Measurements from ENCODE around the gene ZNF845.
"Not testable (repeated sequence)": the region's sequence is repeated elsewhere in the genome, so short reads cannot be mapped to it uniquely, and the experiment has no call there.

Gene ZNF845

DNA sequence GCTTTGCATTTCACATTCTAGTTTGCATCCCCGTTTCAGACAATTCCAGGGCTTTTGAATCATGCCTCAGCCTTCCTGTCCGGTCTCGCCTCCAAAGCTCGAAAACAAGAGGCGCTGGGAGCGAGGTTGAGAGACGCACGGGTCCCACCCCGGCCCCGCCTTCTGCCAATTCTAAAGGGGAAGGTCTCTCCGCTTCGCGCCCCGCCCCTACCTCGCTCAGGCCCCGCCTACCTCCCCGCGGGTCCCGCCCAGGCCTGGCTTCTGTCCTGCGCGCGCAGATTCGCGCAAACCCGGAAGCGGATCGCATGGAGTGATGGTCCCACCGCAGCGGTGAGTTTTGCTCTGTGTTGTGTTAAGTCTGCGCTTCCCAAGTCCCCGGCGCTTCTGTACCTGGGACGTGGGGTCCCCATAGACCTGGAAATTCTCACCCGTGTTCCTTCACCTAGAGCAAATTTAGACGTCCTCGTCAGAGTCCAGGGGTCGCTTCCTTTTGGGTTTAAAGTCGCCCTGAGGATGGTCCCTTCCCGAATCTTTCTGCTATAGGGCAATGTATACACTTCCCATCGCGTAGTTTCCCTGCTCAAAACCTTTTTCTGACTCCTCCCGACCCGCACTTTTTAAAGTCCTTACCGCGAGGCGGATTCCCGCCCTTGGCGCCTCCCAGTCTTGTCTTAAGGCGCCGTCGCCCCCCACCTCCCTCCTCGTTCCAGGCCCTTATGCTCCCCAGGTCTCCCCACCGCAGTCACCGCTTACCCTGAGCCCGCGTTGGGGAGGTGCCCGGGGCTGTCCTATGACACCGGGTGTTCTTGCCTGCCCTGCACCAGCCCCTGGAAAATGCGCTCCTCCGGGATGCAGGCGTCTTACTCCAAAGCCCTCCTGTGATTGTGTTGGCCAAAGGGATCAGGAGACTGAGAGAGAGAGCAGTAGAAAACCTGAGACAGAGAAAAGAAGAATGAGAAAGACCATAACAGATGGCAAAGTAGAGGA, at the start of gene ZNF845:
TSS of gene ZNF845 (plus strand) at position 287 of the 987 bp plus-strand sequence. CDS start 7,559 bp downstream, outside the sequence.
- DNase-seq: peak; percentile 69

DNA sequence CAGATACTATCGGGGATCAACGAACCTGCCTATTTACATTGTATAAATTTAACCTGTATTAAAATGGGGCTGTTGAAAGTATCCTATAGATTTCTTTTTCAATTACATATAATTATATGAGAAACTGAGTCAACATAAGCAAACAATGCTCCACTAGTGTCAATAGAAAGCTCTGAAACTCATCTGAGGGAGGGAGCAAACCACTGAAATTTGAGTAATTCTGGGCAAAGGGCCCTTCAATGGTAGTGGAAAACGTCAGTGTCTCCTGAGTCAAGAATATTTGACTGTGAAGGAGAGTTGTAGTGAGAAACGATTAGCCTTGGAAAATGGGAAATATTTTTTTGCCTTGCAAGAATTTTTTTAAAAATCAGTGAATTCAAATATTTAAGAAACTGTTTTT, 48.5 kb upstream of the ZNF845 start:
- no peak for DNase-seq

DNA sequence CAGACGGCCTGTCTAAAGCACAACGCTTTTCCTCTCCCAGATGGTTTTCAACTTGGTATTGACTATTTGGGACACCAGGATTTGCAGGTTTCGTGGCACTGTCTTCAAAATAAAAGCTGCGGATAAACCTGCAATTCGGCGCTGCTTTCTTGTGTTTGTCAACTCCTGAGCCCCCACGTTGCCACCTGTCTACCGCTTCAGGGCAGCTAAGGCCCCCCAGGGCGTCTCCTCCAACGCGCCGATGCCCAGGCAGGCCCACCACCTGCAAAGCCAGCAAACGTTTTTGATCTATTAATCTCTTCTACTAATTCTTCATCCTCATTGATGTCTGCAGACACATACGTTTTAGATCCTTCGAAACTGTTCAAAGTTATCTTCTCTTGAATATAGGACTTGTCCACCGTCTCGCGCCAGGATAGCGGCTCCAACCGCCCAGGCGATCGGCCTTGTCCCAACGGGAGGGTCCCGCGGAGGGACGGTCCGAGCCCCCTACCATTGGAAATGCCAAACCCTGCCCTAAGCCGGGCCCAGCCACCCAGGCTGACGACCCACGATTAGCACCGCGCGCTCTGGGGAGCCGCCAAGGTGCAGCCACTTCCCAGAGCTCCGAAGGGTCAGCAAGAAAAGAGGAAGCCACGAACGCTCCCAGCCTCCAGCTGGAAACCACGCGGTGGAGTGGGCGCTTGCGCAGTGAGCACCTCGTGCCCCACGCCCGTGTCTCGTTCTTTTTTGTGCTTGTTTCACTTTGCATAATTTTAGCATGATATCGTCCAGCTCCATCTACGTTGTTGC, 42.6 kb upstream of the ZNF845 start:
- DNase-seq: no peak

DNA sequence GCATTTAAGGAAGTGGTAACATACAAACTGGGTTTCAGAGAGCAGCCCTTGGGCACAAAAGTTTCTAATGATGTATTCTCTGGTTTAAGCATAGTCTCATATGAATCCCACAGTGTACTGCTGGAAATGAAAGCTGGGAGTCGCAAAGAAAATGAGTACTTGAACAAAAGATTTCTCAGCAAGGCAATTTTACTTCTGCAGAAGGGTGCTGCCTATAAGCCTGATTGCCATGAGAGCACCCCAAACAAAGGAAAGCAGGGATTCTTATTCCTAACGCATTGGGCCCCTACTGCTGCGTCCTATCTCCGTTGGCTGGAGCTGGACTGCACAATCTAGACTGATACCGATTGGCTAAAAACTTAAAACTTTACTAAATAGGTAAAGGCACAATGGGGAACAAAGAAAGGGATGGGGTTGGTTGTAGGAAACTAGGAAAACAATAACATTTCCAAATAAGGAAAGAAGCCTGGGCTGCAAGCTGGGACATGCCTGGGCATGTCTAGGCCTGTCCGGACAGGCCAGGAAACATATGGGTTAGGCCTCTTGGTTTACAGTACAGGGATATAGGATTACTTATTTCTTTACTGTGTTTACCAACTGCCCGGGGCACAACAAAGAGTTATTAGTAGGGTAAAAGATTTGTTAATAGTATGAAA, 38.6 kb upstream of the ZNF845 start:
- no peak for DNase-seq

DNA sequence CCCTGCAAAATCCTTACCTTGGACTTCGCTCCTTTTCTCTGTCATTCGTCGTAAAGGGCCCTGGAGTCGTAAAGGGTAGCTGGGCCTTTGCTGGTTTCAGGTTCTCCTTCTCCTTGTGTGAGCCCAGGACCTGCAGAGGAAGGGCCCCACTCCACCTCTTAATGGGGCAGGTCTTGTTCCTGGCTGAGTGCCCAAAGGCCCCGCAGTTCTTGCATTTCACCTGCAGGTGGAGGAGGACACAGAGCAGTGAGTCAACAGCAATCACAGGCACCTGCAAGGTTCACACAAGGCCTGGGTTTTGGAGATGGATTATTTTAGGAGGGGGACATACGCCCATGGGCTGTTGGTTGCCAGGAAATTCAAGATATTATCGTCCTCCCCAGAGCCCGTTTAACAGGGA, 32.2 kb upstream of the ZNF845 start:
- DNase-seq: peak; percentile 45

DNA sequence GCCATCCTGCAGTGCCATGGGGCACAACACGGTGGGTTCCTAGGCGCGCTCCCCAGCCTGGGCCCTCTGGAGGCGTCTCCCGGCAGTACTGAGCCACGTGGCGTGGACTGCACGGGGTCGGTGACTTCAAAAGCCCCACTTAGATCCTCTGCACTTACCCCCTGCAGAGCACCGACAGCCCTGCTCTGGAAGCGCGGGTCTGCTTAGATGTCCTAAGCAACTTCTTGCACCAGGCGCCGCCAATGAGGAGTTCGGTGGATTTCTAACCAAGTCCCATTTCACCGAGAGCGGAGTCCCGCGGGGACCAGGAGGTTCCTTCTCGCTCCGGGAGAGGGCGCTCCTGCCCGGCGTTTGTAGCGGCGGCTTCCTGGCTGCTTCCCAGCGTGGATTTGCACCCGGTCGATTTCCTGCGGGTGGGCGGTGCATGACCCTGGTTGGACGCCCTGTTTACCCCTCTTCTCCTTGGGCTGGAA, 25.2 kb upstream of the ZNF845 start:
- DNase-seq: no peak

DNA sequence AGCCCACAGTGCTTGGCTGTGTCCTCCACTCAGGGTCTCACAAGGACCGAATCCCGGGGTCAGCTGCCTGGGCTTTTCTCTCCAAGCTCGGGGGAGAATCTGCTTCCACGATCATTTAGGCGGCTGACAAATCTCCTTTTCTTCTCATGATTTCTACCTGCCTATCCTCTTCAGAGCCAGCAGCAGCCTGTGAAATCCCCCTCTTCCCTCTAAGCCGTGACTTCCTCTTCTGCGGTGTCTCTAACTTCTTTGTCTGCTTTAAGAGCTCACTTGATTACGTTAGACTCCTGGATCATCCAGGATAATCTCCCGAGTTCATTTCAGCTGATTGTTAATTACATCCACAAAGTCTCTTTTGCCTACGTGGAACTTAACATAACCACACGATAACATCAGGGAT, 22.5 kb upstream of the ZNF845 start:
- peak; percentile 36 for DNase-seq

DNA sequence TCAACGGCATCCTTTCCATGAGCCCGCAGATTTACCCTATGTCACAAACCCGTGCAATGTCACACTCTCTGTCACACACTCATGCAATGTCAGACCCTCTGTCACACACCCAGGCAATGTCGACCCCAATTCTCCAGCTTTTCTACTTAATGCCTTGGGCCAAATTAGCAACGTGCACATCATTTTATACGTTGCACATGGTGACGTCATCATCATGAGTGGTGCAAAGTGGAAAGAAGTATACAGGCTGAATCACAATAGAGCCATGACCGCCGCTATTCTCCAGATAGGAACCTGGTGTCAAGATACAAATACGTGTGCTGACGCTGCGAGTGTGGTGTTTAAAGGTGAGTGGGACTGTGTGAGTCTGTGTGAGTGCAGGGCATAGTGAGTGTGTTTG, 21.7 kb upstream of the ZNF845 start:
- DNase-seq: no peak

DNA sequence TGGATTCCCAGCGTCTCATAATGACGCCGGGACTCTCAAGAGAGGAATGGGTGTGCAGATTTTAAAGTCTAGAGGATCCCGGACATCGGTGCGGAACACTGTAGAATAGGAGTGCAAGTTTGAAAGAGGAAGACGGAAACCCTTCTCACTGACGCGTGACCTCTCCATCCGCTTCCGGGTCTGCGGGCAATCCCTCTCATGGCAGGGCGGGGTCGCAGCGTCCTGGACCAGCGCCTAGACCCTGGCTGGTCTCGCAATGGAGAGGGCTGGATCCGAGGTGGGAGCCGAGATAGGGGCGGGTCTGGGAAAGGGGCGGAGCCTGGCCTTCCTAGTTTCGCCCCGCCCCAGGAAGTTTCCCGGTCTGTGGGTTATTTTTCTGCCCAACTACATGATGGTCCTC, 4.6 kb upstream of the ZNF845 start:
- DNase-seq: no peak

DNA sequence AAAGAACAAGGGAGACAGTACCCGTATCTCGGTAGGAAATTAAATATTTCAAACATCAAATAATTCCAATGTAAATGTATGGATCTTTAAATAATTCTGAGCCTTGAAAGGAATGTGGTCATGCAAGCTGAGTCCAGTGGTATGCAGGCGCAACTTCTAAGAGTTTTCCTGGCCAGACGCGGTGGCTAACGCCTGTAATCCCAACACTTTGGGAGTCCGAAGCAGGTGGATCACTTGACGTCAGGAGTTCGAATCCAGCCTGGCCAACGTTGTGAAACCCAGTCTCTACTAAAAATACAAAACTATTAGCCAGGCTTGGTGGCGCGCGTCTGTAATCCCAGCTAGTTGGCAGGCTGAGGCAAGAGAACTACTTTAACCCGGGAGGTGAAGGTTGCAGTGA, 1.1 kb upstream of the ZNF845 start:
- DNase-seq: no peak

DNA sequence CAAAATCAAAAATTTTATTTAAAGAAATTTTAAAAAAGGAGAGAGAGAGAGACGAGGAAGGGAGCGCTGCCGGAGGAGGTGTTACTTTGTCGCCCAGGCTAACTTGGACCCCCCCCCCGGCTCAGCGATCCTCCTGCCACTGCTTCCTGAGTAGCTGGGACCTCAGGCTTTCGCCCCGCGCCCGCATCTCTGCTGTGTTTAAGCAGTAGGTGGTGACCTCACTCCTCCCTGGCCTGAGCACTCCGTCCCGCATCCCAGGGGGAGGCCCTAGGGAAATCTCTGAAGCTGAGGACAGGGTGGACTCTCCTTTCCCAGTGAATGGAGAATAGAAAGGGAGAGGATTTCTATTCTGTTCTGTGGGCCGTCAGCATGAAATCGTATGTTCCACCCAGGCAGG, 485 bp upstream of the ZNF845 start:
- DNase-seq: no peak

DNA sequence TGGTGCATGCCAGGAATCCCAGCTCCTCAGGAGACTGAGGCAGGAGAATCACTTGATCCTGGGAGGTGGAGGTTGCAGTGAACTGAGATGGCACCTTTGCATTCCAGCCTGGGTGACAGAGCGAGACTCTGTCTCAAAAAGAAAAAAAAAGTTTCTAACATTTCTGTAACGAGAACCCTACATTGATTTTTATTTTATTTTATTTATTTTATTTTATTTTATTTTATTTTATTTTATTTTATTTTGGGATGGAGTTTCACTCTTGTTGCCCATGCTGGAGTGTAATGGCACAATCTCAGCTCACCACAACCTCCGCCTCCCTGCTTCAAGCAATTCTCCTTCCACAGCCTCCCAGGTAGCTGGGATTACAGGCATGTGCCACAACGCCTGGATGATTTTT, 10.9 kb downstream of the ZNF845 start:
- DNase-seq: not testable (repeated sequence)

DNA sequence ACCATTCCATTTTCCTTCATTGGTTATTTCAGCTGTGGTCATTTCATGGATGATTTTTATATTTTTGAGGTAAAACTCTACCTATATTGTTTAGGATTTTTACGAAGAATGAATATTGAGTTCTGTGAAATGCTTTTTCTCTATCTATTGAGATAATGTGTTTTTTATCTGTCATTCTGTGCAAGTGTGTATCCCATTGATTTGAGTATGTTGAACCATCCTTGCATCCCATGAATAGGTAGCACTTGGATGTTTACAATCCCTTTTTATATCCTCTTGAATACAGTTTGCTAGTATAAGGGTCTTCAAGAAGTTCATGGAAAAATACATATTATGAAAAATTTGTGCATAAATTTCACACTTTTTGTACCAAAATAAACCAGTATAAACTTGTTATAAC, 22.2 kb downstream of the ZNF845 start:
- no peak for DNase-seq

DNA sequence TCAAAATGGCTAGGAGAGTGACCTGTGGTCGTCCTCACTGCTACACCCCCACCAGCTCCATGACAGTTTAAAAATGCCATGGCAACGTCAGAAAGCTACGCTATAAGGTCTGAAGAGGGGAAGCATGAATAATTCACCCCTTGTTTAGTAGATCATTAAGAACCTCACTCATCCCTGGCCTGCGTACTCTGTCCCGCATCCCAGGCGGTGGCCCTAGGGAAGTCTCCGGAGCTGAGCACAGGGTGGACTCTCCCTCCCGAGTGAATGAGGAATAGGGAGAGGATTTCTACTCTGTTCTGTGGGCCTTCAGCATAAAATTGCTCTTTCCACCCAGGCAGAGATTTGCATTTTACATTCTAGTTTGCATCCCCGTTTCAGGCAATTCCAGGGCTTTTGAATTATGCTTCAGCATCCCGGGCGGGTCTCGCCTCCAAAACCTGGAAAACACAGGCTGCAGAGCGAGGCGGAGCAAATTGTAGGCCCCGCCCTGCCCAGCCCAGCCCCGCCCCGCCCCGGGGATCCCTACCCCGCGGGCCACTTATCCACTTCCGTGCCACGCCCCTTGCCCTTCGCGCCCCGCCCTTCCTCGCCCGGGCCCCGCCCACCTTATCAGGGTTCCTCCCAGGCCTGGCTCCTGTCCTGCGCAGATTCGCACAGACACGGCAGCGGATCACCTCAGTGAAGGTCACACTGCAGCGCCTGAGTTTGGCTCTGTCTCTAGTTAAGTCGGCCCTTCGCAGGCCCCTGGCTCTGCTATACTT, 24.5 kb downstream of the ZNF845 start:
- no peak for DNase-seq

DNA sequence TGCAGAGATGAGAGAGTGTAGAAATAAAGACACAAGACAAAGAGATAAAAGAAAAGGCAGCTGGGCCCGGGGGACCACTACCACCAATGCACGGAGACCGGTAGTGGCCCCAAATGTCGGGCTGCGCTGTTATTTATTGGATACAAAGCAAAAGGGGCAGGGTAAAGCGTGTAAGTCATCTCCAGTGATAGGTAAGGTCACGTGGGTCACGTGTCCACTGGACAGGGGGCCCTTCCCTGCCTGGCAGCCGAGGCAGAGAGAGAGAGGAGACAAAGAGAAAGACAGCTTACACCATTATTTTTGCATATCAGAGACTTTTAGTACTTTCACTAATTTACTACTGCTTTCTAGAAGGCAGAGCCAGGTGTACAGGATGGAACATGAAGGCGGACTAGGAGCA, 26.5 kb downstream of the ZNF845 start:
- not testable (repeated sequence) for DNase-seq

DNA sequence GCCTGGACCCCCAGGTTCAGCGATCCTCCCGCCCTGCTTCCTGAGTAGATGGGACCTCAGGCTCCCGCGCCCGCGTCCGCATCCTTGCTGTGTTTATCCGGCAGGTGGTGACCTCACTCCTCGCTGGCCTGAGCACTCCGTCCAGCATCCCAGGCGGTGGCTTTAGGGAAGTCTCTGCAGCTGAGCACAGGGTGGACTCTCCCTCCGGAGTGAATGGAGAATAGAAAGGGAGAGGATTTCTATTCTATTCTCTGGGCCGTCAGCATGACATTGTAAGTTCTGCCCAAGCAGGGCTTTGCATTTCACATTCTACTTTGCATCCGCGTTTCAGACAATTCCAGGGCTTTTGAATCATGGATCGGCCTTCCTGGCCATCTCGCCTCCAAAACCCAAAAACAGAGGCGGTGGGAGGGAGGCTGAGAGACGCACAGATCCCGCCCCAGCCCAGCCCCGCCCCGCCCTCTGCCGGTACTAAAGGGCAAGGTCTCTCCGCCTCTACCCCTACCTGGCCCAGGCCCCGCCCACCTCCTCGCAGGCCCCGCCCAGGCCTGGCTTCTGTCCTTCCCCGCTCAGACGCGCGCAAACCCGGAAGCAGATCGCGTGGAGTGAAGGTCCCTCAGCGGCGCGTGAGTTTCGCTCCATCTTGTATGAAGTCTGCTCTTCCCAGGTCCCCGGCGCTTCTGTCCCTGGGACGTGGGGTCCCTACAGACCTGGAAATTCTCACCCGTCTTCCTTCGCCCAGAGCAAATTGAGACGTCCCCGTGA, 31.8 kb downstream of the ZNF845 start, which contains the start of gene ZNF525:
TSS of gene ZNF525 (plus strand) at position 572 of the 765 bp plus-strand sequence. CDS start 6,577 bp downstream, outside the sequence.
- DNase-seq: peak; percentile 87

DNA sequence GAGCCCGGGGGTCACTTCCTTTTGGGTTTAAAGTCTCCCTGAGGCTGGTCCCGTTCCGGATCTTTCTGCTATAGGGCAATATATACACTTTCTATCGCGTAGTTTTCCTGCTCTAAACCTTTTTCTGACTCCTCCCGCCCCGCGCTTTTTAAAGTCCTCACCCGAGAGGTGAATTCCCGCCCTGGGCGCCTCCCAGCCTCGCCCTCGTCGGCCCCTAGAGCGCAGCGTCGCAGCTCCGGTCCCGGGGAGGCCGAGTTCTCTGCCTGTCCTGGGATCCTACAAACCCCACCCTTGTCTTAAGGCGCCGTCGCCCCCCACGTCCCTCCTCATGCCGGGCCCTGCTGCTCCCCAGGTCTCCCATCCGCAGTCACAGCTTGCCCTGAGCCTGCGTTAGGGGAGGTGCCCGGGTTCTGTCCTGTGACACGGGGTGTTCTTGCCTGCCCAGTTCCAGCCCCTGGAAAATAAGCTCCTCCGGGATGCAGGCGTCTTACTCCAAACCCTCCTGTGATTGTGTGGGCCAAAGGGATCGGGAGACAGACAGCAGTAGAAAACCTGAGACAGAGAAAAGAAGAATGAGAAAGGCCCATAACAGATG, 32.4 kb downstream of the ZNF845 start:
- peak; percentile 49 for DNase-seq

DNA sequence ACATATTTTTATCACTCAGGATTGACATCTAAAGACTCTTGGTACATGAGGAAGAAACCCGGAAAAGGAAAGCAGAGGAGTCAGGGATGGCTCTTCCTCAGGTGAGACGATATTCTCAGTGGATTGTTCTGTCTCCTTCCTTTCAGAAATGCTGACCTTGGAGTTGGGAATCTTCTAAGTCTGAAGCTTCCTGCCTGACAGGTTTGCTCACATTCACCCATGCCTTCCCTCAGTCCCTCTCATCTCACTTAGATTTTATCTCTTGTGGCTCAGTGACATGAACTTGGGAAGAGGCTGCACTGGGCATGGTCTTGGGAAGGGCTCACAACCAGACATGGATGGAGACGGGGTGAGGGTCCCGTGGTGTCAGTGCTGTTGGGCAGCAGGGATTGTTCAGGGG, 38.6 kb downstream of the ZNF845 start:
- DNase-seq: no peak

DNA sequence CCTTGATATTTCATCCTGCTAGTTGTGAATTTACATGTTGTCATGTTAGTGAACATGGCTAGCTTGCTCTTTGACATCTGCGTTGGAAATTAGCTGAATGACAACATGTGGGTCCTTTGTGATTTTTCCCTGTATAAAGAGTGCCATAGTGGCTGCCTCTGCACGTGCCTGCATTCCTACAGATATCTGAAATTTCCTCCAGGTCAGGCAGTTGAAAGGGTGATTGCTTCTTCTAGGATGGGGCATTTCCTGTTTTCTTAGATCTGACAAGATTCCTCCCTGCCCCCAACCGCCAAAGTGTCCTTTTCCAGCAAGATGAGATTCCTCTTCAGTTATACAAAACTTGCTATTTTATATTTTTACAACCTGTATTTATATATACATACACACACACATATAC, 40.7 kb downstream of the ZNF845 start:
- no peak for DNase-seq

DNA sequence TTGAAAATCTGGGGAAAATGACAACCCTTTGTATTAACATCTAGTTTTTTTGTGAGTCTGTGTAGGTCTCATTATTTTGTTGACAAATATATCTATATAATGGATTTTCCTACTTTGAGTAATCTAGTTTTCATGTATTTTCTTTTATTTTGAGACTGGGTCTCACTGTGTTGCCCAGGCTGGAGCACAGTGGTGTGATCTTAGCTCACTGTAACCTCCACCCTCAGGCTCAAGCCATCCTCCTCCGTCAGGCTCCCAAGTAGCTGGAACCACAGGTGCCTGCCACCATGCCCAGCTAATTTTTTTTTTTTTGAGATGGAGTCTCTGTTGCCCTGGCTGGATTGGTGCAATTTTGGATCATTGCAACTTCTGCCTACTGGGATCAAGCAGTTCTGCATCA, 41.2 kb downstream of the ZNF845 start:
- no peak for DNase-seq

DNA sequence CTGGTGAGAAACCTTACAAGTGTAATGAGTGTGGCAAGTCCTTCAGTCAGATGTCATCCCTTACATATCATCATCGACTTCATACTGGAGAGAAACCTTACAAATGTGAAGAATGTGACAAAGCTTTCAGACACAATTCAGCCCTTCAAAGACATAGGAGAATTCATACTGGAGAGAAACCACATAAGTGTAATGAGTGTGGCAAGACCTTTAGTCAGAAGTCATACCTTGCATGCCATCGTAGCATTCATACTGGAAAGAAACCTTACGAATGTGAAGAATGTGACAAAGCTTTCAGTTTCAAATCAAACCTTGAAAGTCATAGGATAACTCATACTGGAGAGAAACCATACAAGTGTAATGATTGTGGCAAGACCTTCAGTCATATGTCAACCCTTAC, 47.8 kb downstream of the ZNF845 start:
- DNase-seq: no peak

Data from DMS79 (cell line).